Measurements from ENCODE around the gene NIM1K.

GRCh38 chr5:43309637-43310036 is 117.6 kb downstream of the NIM1K start:
- TF ChIP-seq CTCF (conservative IDR thresholded peaks at IDR 0.05; ENCODE audit: low read depth, low read length) = no peak
- no peak for TF ChIP-seq ELK1 (IDR thresholded peaks at IDR 0.05; ENCODE audit: borderline replicate concordance, low read depth, low read length)
- TF ChIP-seq CEBPB (IDR thresholded peaks at IDR 0.05; ENCODE audit: low read depth, low read length) = no peak
- no peak for TF ChIP-seq BHLHE40 (IDR thresholded peaks at IDR 0.05; ENCODE audit: low read depth, low read length)
- no peak for TF ChIP-seq MAZ (IDR thresholded peaks at IDR 0.05; ENCODE audit: borderline replicate concordance, low read depth, low read length)
- TF ChIP-seq SMC3 (IDR thresholded peaks at IDR 0.05; ENCODE audit: low read depth, low read length) = no peak
- no peak for TF ChIP-seq POLR2A (IDR thresholded peaks at IDR 0.05; ENCODE audit: low read depth, low read length)
- no peak for TF ChIP-seq RAD21 (IDR thresholded peaks at IDR 0.05; ENCODE audit: low read length)
- no peak for TF ChIP-seq MXI1 (IDR thresholded peaks at IDR 0.05; ENCODE audit: borderline replicate concordance, low read depth, low read length)
- TF ChIP-seq NFE2L2 (IDR thresholded peaks at IDR 0.05; ENCODE audit: low read depth, low read length) = no peak
- no peak for TF ChIP-seq USF2 (IDR thresholded peaks at IDR 0.05; ENCODE audit: low read depth, low read length)

All from IMR-90 (cell line).